IMR-90 (cell line): ENCODE data around the gene SLC10A3. TPM values are rescaled to one million over a fixed set of nuclear protein-coding genes. Genes with fewer than 3 reads are reported as not detected.
A peak's percentile ranks its signal among the peaks of the same experiment; 100 is the strongest.

ENCODE experiments used
- ATAC-seq: fragments of 200-7000 bp; cut with Tn5 transposase; 2 replicates; pipeline ENCODE4 v1.9.1; 2020; ENCODE audit warnings: low read depth, mild to moderate bottlenecking, moderate library complexity
- BruUV-seq: library from RNA; stranded (reverse); fragments of 400-500 nt; replicated peaks from 2 replicates; lab custom pipeline; 2021; lab: Mats Ljungman, UMichigan
- CTCF ChIA-PET: fragments of 300-600 bp; formaldehyde crosslinking; extraction: SDS; loops from one replicate; lab custom pipeline; 2021; ENCODE audit warnings: antibody characterized with exemption; lab: Yijun Ruan, JAX
- POLR2A ChIA-PET: fragments of 300-600 bp; sonication (Branson Sonifier 250); formaldehyde crosslinking; loops from one replicate; lab custom pipeline; 2022; ENCODE audit warnings: antibody characterized with exemption; ENCODE audit not compliant: unreplicated experiment; lab: Charles Lee
- DNase-seq: peaks from one replicate; pipeline ENCODE4 v3.0.0; 2013
- H2AFZ ChIP-seq: replicated peaks from 2 replicates; pipeline ENCODE3; 2013; ENCODE audit warnings: low read length, mild to moderate bottlenecking; ENCODE audit not compliant: poor library complexity
- H2AK5ac ChIP-seq: 2 replicates; pipeline ENCODE4 v1.6.1; 2013; ENCODE audit warnings: low read depth, low read length, inconsistent platforms
- H2AK9ac ChIP-seq: replicated peaks from 2 replicates; pipeline ENCODE3; 2013; ENCODE audit warnings: mild to moderate bottlenecking, low read depth, low read length, moderate library complexity; ENCODE audit not compliant: poor library complexity
- H2BK120ac ChIP-seq: 2 replicates; pipeline ENCODE4 v1.6.1; 2013; ENCODE audit warnings: low read depth, low read length, inconsistent platforms
- H2BK15ac ChIP-seq: 3 replicates; pipeline ENCODE4 v1.6.1; 2013; ENCODE audit warnings: low read depth, low read length, inconsistent platforms
- H2BK20ac ChIP-seq: 2 replicates; pipeline ENCODE4 v1.6.1; 2013; ENCODE audit warnings: low read depth, mild to moderate bottlenecking, inconsistent platforms, low read length, moderate library complexity
- H2BK5ac ChIP-seq: 2 replicates; pipeline ENCODE4 v1.6.1; 2013; ENCODE audit warnings: mild to moderate bottlenecking, low read depth, low read length, inconsistent platforms; ENCODE audit not compliant: poor library complexity, severe bottlenecking
- H3K14ac ChIP-seq: replicated peaks from 2 replicates; pipeline ENCODE4 v1.6.1; 2013; ENCODE audit warnings: low read depth, low read length, inconsistent platforms
- H3K18ac ChIP-seq: 2 replicates; pipeline ENCODE4 v1.6.1; 2013; ENCODE audit warnings: low read depth, low read length, control low read depth
- H3K23ac ChIP-seq: 2 replicates; pipeline ENCODE4 v1.6.1; 2013; ENCODE audit warnings: low read depth, low read length, inconsistent platforms
- H3K27ac ChIP-seq: 2 replicates; pipeline ENCODE4 v1.5.1; 2013; ENCODE audit warnings: mild to moderate bottlenecking, control low read depth, low read length; ENCODE audit not compliant: insufficient read depth
- H3K27me3 ChIP-seq: 2 replicates; pipeline ENCODE4 v1.6.1; 2013; ENCODE audit warnings: low read length; ENCODE audit not compliant: control insufficient read depth, insufficient read depth
- H3K36me3 ChIP-seq: 2 replicates; pipeline ENCODE4 v1.6.1; 2013; ENCODE audit warnings: low read length, mixed read lengths; ENCODE audit not compliant: control insufficient read depth, insufficient read depth
- H3K4ac ChIP-seq: 2 replicates; pipeline ENCODE4 v1.6.1; 2013; ENCODE audit warnings: low read depth, low read length, inconsistent platforms
- H3K4me1 ChIP-seq: 2 replicates; pipeline ENCODE4 v1.6.1; 2013; ENCODE audit warnings: low read length, mixed read lengths; ENCODE audit not compliant: control insufficient read depth, insufficient read depth
- H3K4me2 ChIP-seq: 2 replicates; pipeline ENCODE4 v1.6.1; 2013; ENCODE audit warnings: low read depth, mild to moderate bottlenecking, control low read depth, low read length, moderate library complexity
- H3K4me3 ChIP-seq: 2 replicates; pipeline ENCODE4 v1.5.1; 2013; ENCODE audit warnings: low read depth, mild to moderate bottlenecking, control low read depth, low read length, moderate library complexity; ENCODE audit not compliant: insufficient read depth
- H3K56ac ChIP-seq: 2 replicates; pipeline ENCODE4 v1.6.1; 2013; ENCODE audit warnings: low read length, inconsistent platforms; ENCODE audit not compliant: insufficient read depth; ENCODE audit errors: extremely low read depth
- H3K79me1 ChIP-seq, 2 experiments: 2 replicates each; pipeline ENCODE4 v1.6.1; 2013; ENCODE audit warnings: low read length in 2 of 2, inconsistent platforms in 1 of 2, low read depth in 1 of 2
- H3K9ac ChIP-seq: 2 replicates; pipeline ENCODE4 v1.6.1; 2013; ENCODE audit warnings: low read depth, low read length, control low read depth
- H3K9me1 ChIP-seq: 2 replicates; pipeline ENCODE4 v1.6.1; 2013; ENCODE audit warnings: low read length, inconsistent platforms; ENCODE audit not compliant: insufficient read depth
- H3K9me3 ChIP-seq: 2 replicates; pipeline ENCODE4 v1.6.1; 2013; ENCODE audit warnings: low read length; ENCODE audit not compliant: control insufficient read depth, insufficient read depth
- H4K20me1 ChIP-seq: 2 replicates; pipeline ENCODE4 v1.6.1; 2013; ENCODE audit warnings: low read length, inconsistent platforms; ENCODE audit not compliant: insufficient read depth
- H4K5ac ChIP-seq: 2 replicates; pipeline ENCODE4 v1.6.1; 2013; ENCODE audit warnings: mild to moderate bottlenecking, low read depth, low read length, control low read depth
- H4K8ac ChIP-seq, 2 experiments: 2 replicates each; pipeline ENCODE4 v1.6.1; 2013; ENCODE audit warnings: low read depth in 2 of 2, low read length in 2 of 2, control low read depth in 1 of 2, inconsistent platforms in 1 of 2
- H4K91ac ChIP-seq: 2 replicates; pipeline ENCODE4 v1.6.1; 2013; ENCODE audit warnings: low read depth, low read length, inconsistent platforms; ENCODE audit not compliant: insufficient read depth
- CEBPB ChIP-seq: IDR thresholded peaks from 2 replicates; pipeline ENCODE4 v1.6.1; 2012; ENCODE audit warnings: low read depth, low read length, improper control_type of control experiment
- CHD1 ChIP-seq: IDR thresholded peaks from 2 replicates; pipeline ENCODE4 v1.6.1; 2012; ENCODE audit warnings: low read depth, low read length, improper control_type of control experiment
- CTCF ChIP-seq: conservative IDR thresholded peaks from 2 replicates; pipeline ENCODE4 v1.5.1; 2012; ENCODE audit warnings: mild to moderate bottlenecking, low read depth, low read length, improper control_type of control experiment
- FOS ChIP-seq: fragments of 150-350 bp; IDR thresholded peaks from 2 replicates; pipeline ENCODE4 v1.6.1; 2016; ENCODE audit warnings: low read depth, low read length
- MAFK ChIP-seq: IDR thresholded peaks from 2 replicates; pipeline ENCODE4 v1.6.1; 2012; ENCODE audit warnings: low read depth, low read length, improper control_type of control experiment
- MAZ ChIP-seq: IDR thresholded peaks from 2 replicates; pipeline ENCODE4 v1.6.1; 2012; ENCODE audit warnings: low read depth, mild to moderate bottlenecking, low read length, improper control_type of control experiment, moderate library complexity, borderline replicate concordance
- MXI1 ChIP-seq: IDR thresholded peaks from 2 replicates; pipeline ENCODE4 v1.6.1; 2012; ENCODE audit warnings: low read depth, mild to moderate bottlenecking, low read length, moderate library complexity, borderline replicate concordance
- NFE2L2 ChIP-seq: fragments of 150-350 bp; IDR thresholded peaks from 2 replicates; pipeline ENCODE4 v1.6.1; 2016; ENCODE audit warnings: low read depth, mild to moderate bottlenecking, low read length
- POLR2A ChIP-seq: IDR thresholded peaks from 2 replicates; pipeline ENCODE4 v1.6.1; 2012; ENCODE audit warnings: mild to moderate bottlenecking, low read depth, low read length
- RCOR1 ChIP-seq: IDR thresholded peaks from 2 replicates; pipeline ENCODE4 v1.6.1; 2012; ENCODE audit warnings: mild to moderate bottlenecking, low read length, improper control_type of control experiment; ENCODE audit not compliant: insufficient replicate concordance
- RFX5 ChIP-seq: IDR thresholded peaks from 2 replicates; pipeline ENCODE4 v1.8.0; 2012; ENCODE audit warnings: low read depth, mild to moderate bottlenecking, low read length, moderate library complexity
- SMC3 ChIP-seq: fragments of 150-350 bp; IDR thresholded peaks from 2 replicates; pipeline ENCODE4 v1.6.1; 2016; ENCODE audit warnings: low read depth, mild to moderate bottlenecking, antibody characterized with exemption, low read length, moderate library complexity
- USF2 ChIP-seq: fragments of 150-350 bp; IDR thresholded peaks from 2 replicates; pipeline ENCODE4 v1.6.1; 2017; ENCODE audit warnings: mild to moderate bottlenecking, antibody characterized with exemption, low read length, low read depth
- whole genome bisulfite sequencing, 2 experiments: methylation state at CpG; one replicate each; pipeline versions ENCODE4 v1.1.5 to v1.1.7; 2013; ENCODE audit warnings: missing lambda C conversion rate in 2 of 2; ENCODE audit not compliant: insufficient read length in 1 of 2; ENCODE audit errors: extremely low coverage in 2 of 2; 5-methylcytosine and 5-hydroxymethylcytosine counted together
- dilution Hi-C: fragments of 300-500 bp; cut with HindIII; formaldehyde crosslinking; loops from one replicate; pipeline ENCODE4 v1.14.3; 2018; ENCODE audit warnings: low sequenced_read_pairs; ENCODE audit not compliant: unreplicated experiment
- in situ Hi-C: fragments of 300-500 bp; cut with MboI; formaldehyde crosslinking; loops from 3 replicates; pipeline ENCODE4 v1.14.3; 2019; ENCODE audit warnings: low sequenced_read_pairs, inconsistent platforms, mixed read lengths
- intact Hi-C: fragments of 100-400 bp; cut with micrococcal nuclease; formaldehyde crosslinking; loops from 2 replicates; pipeline ENCODE4 v1.10.0; 2022
- polyA plus RNA-seq, 3 experiments: library from polyadenylated mRNA; depleted of rRNA; stranded (reverse); fragments of >200 nt; gene quantifications; 2 replicates each; pipeline ENCODE4 v1.2.3, GENCODE V29; 2012; ENCODE audit warnings: low replicate concordance in 1 of 3
- total RNA-seq: library from RNA; depleted of rRNA; stranded (reverse); fragments of >200 nt; gene quantifications from 2 replicates; pipeline ENCODE4 v1.2.3, GENCODE V29; 2012
- TF ChIP-seq, protein P1 (sequence below): fragments of 150-350 bp; IDR thresholded peaks from 2 replicates; pipeline ENCODE4 v1.6.1; 2016; ENCODE audit warnings: low read depth, mild to moderate bottlenecking, low read length, moderate library complexity, borderline replicate concordance

Gene SLC10A3
- total and polyA plus RNA-seq, 2 of the 4 experiments (the other 2 are of a cell fraction): 15.2 to 24.6 TPM

DNA sequence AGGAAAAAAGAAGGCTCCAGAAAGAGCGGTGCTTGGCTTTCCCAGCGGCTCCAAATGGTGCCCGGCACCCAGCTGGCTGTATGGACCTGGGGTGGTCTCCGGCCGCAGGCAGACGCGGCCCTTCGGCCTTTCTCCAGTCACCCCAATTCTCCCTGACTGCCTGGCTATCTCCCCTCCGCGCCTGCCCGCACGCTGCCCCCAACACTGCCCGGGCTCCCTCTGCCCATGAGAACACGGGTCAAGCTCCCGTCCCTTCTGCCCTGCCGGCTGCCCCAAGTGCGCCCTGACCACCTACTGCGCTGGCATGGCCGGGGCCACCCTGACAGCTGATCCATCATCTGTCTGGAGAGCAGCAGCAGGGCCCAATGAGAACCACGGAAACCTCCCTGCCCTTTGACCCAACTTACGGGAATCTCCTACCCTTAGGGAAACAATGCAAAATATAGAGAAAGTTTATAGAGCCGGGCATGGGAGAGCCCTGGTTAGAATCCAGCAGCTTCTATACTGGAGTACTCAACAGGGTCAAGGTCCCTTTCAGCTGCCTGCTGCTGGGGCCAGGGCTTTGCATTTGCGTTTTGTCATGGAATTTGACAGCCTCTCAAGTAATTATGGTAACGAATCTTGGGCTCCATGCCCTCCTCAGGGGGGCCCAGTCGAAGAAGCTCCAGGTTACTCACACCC, 26.8 kb upstream of the SLC10A3 start:
- no TSS peak for BruUV-seq
- Histone ChIP-seq H2BK120ac (no peak overlapping the region), H2BK15ac (no peak overlapping the region), H3K56ac (no peak overlapping the region), H2AK9ac (peak overlapping the region; percentile 72), H3K27me3 (no peaks in the 10 kb centered on the region), H4K91ac (peak overlapping the region; percentile 73), H3K36me3 (no peaks in the 10 kb centered on the region), H4K5ac (peak overlapping the region; percentile 39; the same call in 1 of the 2 replicates), H3K27ac (peak overlapping the region; percentile 87; the same call in 1 of the 2 replicates), H3K9ac (peak overlapping the region; percentile 41; the same call in 1 of the 2 replicates), H4K8ac (peak overlapping the region; percentile 40 to 83; a peak in 2 of 4 replicates), H2AFZ (peak overlapping the region; percentile 70), H3K4me1 (peaks cover 8% of the 10 kb centered on the region; the same call in 1 of the 2 replicates), H3K14ac (no peak overlapping the region), H3K23ac (no peak overlapping the region), H4K20me1 (no peaks in the 10 kb centered on the region), H3K9me1 (peaks cover 3% of the 10 kb centered on the region), H3K18ac (no peak overlapping the region; the same call in 1 of the 2 replicates), H2AK5ac (peak overlapping the region; percentile 10; the same call in 1 of the 2 replicates), H3K4me2 (peak overlapping the region; percentile 27; the same call in 1 of the 2 replicates), H3K9me3 (no peaks in the 10 kb centered on the region), H3K4me3 (no peak overlapping the region), H3K4ac (peak overlapping the region; percentile 45; the same call in 1 of the 2 replicates), H3K79me1 (peaks cover 8 to 12% of the 10 kb centered on the region in 2 experiments; a peak in 2 of 4 replicates), H2BK5ac (no peak overlapping the region), H2BK20ac (no peak overlapping the region)
- dilution Hi-C loops: no loop called here
- intact Hi-C loops: loop anchor here (2.0 kb wide), 2 partner anchors 26 to 30 kb away; partner anchors contain the start of genes G6PD, IKBKG and SLC10A3
- ATAC-seq: no peak; the same call in 1 of the 2 replicates
- DNase-seq: no peak
- ChIA-PET CTCF (no interaction called here), POLR2A (no interaction called here)
- 49% methylated on average over 14 of the region's 25 CpGs; no CpG with 5 or more reads in 1 of the 2 experiments for WGBS, 2 experiments
- in situ Hi-C loops: no loop called here
- TF ChIP-seq CTCF (no peak), MXI1 (no peak), USF2 (no peak), FOS (no peak), SMC3 (no peak), MAZ (no peak), POLR2A (no peak), RCOR1 (no peak), MAFK (no peak), RFX5 (no peak), CHD1 (no peak), CEBPB (no peak), NFE2L2 (no peak)
- TF ChIP-seq, protein P1, sequence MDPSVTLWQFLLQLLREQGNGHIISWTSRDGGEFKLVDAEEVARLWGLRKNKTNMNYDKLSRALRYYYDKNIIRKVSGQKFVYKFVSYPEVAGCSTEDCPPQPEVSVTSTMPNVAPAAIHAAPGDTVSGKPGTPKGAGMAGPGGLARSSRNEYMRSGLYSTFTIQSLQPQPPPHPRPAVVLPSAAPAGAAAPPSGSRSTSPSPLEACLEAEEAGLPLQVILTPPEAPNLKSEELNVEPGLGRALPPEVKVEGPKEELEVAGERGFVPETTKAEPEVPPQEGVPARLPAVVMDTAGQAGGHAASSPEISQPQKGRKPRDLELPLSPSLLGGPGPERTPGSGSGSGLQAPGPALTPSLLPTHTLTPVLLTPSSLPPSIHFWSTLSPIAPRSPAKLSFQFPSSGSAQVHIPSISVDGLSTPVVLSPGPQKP: no peak
